NK-92 (cell line): ENCODE data around the gene CACNA2D3.
"Not testable (repeated sequence)": the region's sequence is repeated elsewhere in the genome, so short reads cannot be mapped to it uniquely, and the experiment has no call there.

Experiments used
- DNase-seq: peaks from one replicate; lab custom pipeline; 2025; ENCODE audit not compliant: unreplicated experiment; lab: John Stamatoyannopoulos, UW

CACNA2D3 gene

GRCh38 chr3:54122324-54123002 is at the start of gene CACNA2D3:
TSS of gene CACNA2D3 (plus strand) at chr3:54122552.
- DNase-seq: no peak

DNA sequence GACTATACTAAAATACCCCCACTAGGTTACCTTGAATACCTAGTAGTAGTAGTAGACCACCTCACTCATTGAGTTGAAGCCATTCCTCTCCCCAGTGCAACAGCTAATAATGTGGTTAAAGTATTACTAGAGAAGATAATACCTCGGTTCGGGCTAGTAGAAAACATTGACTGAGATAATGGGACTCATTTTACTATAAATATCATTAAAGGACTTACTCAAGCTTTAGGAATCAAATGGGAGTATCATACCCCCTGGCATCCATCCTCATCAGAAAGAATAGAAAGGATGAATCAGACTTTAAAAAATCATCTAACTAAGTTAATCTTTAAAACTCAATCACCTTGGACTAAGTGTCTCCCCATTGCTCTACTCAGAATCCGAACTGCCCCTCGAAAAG is 49.0 kb upstream of the CACNA2D3 start:
- DNase-seq: no peak

GRCh38 chr3:54079314-54079713 is 43.0 kb upstream of the CACNA2D3 start:
- DNase-seq: no peak

DNA sequence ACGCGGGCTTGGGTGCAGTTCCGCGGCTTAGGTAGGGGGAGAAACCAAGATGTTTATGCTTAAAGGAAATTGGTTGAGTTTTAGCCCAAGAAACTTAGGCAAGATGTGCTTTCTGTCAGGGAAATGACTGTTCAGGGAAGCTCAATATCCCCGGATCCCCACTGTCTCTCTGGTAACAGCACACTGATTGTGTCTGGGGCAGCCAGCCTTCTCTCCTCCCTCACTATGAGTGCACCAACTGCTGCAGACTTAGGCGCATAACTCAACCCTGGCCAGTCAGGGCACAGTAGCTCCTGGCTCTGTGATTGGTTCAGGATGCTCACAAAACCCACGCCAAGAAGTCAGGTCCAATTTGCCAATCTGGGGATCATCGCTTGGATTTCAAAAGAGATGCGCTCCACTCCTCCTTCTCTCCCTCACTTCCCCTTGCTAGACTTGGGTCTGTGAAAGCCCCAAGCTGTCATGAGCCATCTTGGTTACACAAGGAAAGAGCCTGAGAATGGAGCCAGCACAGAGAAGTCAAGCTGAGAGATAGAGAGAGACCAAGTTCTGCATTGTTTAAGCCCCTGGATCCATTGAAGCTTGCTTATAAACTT is 42.5 kb upstream of the CACNA2D3 start:
- DNase-seq: no peak

DNA sequence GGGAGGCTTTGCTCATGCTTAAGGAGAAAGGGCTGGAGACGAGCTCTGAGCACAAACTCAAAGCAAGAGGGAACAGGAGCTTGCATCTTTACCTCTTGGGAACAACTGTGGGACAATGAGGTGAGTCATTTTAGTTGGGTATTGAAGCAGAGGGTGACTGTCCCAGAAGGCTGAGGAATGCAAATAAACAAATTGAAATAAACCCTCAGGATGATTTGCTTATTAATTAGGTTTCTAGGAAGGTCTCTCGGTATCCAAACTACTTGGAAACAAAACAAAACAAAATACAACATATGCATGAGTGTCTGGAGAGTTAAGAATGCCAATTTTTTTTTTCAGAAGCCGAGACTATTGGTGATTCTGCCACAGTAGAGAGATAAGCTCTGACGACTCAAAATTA is 38.4 kb upstream of the CACNA2D3 start:
- DNase-seq: no peak

- no peak for DNase-seq
Observed at GRCh38 chr3:54085936-54086335, 36.4 kb upstream of the CACNA2D3 start.

- no peak for DNase-seq
Observed at GRCh38 chr3:54086652-54087405, 35.5 kb upstream of the CACNA2D3 start.

DNA sequence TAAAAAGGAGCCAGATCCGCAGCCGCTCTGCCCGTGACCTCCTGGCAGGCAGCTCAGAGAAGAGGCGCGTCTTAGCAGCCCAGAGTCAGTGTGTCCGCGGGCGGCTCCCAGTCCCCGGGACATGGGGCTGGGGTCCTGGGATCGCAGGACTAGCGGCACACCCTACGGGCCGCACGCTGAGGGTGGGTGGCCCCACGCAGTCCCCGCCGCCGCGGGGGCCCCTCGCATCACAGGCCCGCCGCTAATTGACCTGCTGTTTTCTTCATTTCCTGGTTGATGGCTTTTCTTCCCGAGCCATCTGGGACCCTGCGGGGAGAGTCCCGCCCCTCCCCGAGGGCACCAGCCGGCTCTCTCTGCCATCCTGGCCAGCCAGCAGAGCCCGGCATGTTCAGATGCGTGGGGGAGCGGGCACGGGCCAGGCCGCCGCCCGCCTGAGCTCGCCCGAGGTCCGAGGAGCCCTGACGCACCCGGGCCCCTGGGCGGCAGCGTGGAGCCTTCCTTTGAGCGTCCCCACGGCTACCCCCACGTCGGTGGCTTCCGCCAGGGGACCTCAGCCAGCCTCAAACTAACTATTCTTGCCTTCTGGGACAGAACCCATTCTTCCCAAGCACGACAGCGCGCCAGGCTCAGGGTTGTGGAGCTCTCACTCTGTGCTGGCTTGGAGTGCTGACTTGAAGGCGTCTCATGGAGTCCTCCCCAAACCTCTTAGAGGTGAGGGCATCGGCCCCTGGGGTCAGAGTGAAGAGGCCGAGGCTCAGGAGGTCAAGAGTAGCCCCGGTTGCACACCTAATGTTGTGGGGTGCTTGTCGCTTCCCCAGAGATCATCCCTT is 34.6 kb upstream of the CACNA2D3 start:
- DNase-seq: no peak

DNA sequence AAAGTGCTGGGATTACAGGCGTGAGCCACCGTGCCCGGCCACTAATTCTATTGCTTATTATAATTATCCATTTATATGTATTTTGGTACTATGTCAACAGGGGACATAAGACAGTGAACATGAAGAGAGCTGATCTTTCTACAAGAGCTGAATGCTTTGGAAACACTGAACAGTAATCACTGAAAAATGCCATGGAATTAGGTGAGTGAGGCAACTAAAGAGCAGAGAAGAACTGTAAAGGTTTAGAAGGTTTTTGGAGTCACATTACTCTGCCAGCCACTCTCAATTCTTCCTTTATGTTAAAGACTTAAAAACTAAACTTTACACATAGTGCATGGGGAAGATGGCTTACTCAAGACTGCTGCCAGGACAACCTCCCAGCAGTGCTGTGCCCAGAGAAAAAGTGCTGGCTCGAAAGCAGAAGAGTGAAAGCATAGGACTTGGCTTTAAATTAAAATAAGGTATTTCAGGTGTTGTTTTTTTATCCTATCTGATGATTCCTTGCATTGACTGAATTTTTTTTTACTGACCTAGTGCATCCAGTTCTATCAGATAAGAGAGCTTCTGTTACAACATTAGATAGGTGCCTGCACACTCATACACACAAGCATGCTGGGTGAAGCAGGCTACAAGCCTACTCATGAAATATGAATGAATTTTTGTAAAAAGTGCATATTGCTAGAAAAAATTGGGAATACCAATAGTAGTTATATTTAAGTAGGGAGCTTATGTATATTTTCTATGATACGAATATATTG is 28.7 kb upstream of the CACNA2D3 start:
- no peak for DNase-seq

DNA sequence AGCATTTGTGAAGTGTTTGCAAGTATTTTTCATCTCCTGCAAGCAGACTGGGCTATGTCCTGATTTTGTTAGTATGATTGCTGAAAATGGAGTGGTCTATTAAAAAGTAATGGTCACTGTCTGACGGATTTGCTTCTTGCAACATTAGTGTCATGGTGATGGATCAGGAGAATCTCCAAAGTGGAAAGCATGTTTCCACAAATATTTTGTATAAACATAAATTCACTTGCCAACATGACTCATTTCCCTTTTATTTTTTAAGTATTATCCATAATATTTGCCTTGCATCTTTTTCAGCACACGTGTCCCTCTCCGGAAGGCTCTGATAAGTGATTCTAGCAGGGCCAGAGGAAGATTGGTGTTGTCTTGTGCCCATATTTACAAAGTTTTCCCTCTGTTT is 27.4 kb upstream of the CACNA2D3 start:
- DNase-seq: no peak

DNA sequence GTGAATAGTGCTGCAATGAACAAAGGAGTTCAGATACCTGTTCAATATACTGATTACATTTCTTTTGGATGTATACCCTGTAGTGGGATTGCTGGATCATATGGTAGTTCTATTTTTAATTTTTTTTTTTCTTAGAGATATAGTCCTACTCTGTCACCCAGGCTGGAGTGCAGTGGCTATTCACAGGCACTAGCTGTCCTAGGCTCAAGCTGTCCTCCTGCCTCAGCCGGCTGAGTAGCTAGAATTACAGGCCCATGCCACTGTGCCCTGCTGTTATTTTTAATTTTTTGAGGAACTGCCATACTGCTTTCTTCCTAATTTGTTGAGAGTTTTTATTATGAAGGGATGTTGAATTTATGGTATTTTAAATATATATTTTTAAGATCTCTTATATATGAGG is 23.0 kb upstream of the CACNA2D3 start:
- DNase-seq: no peak

DNA sequence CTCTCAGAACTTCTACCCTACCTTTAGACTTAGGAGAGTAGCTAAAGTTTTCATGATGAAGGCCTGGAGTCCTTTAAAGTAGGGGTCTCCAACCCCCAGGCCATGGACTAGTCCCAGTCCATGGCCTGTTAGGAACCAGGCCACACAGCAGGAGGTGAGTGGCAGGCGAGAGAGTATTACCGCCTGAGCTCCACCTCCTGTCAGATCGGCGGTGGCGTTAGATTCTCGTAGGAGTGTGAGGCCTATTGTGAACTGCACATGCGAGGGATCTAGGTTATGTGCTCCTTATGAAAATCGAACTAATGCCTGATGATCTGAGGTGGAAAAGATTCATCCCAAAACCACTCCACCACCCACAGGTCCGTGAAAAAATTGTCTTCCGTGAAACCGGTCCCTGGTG is 18.3 kb upstream of the CACNA2D3 start:
- no peak for DNase-seq

- DNase-seq: not testable (repeated sequence)
Observed at GRCh38 chr3:54116129-54116528, 6.2 kb upstream of the CACNA2D3 start.

GRCh38 chr3:54120657-54121413 is 1.5 kb upstream of the CACNA2D3 start:
- DNase-seq: no peak

DNA sequence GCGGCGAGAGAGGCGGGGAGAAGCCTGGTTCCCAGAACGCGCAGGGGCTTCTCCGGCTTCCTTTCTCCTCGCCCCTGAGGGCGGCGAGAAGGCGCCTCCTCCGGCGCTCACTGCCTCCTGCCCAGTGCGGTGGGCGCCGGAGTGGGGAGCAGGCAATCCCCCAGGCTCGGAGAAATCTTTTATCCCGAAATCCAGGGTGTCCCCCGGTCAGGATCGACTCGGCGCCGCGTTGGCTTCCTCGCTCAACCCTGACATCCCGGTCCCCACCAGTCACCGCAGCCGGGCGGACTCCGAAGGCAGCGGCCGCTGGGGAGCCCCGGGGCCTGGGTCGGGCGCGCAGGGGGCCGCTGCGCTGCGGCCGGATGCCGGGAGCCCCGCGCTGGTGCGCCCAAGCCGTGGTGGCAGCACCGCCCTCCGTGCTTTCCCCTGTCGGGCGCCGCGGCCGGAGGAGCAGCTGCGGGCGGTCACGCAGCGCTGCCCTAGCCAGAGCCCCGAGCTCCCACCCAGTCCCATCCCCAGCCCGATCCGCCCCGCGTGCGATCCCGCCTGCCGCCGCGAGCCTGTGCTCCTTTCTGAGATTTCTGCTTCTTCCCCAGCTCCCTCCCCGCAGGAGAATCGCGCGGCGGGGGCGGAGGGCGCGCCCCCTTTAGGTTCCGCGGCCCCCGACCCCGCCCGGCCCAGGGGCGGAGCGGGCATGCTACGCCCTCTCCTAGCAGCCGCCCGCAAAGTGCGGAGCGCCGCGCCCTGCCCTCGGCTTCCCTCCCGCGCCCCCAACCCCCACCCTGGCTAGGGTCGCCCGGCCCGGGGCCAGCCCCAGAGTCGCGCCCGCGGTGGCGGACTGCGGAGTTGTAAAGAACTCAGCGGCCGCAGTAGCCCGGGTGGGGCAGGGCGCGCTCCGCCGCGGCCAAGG is 683 bp upstream of the CACNA2D3 start:
- no peak for DNase-seq

- no peak for DNase-seq
Observed at GRCh38 chr3:54123003-54123775, 837 bp downstream of the CACNA2D3 start.

- DNase-seq: no peak
Observed at GRCh38 chr3:54123776-54124196, 1.4 kb downstream of the CACNA2D3 start.

- no peak for DNase-seq
Observed at GRCh38 chr3:54125300-54125699, 2.9 kb downstream of the CACNA2D3 start.
